SU-DHL-6 (cell line): ENCODE data around the gene CITED2.

ENCODE experiments used
- H2AFZ ChIP-seq: fragments of 200-600 bp; sonication (generic); 2 replicates; pipeline ENCODE4 v1.6.1; 2014; ENCODE audit warnings: low read depth, mild to moderate bottlenecking, moderate library complexity, mixed read lengths, antibody characterized with exemption, low read length; ENCODE audit not compliant: severe bottlenecking
- H3F3A ChIP-seq: fragments of 200-600 bp; shearing (Covaris generic); 2 replicates; pipeline ENCODE4 v1.6.0; 2016; ENCODE audit warnings: antibody characterized with exemption, mild to moderate bottlenecking; ENCODE audit not compliant: insufficient read depth
- H3K27ac ChIP-seq: fragments of 200-600 bp; sonication (generic); 2 replicates; pipeline ENCODE4 v1.5.1; 2016; ENCODE audit warnings: low read depth, mild to moderate bottlenecking, low read length, moderate library complexity, mixed read lengths
- H3K27me3 ChIP-seq: fragments of 200-600 bp; sonication (generic), shearing (Covaris generic); 2 replicates; pipeline ENCODE4 v1.6.0; 2014; ENCODE audit warnings: mild to moderate bottlenecking, low read length
- H3K36me3 ChIP-seq: fragments of 200-600 bp; sonication (generic); 2 replicates; pipeline ENCODE4 v1.6.1; 2014; ENCODE audit warnings: mild to moderate bottlenecking, low read length, mixed read lengths
- H3K4me2 ChIP-seq: fragments of 300-600, 200-600 bp; shearing (Covaris generic), sonication (generic); 2 replicates; pipeline ENCODE4 v1.6.0; 2014; ENCODE audit warnings: low read length, low read depth, mild to moderate bottlenecking; ENCODE audit not compliant: poor library complexity, severe bottlenecking
- H3K4me3 ChIP-seq: fragments of 200-600 bp; sonication (generic); 2 replicates; pipeline ENCODE4 v1.5.1; 2014; ENCODE audit warnings: antibody characterized with exemption, low read length, mild to moderate bottlenecking, mixed read lengths; ENCODE audit not compliant: insufficient read depth, poor library complexity, severe bottlenecking
- H3K79me2 ChIP-seq: fragments of 200-600 bp; sonication (generic); 2 replicates; pipeline ENCODE4 v1.6.1; 2014; ENCODE audit warnings: mild to moderate bottlenecking, low read length, moderate library complexity; ENCODE audit not compliant: insufficient read depth
- H3K9ac ChIP-seq: fragments of 200-600 bp; sonication (generic); 2 replicates; pipeline ENCODE4 v1.7.0; 2014; ENCODE audit warnings: mild to moderate bottlenecking, low read length
- H3K9me2 ChIP-seq: fragments of 200-600 bp; sonication (generic); replicated peaks from 2 replicates; pipeline ENCODE4 v1.6.1; 2014; ENCODE audit warnings: low read length; ENCODE audit not compliant: insufficient read depth
- H3K9me3 ChIP-seq: fragments of 200-600 bp; sonication (generic); 2 replicates; pipeline ENCODE4 v1.6.1; 2014; ENCODE audit warnings: low read length, mixed read lengths; ENCODE audit not compliant: insufficient read depth
- H4K20me1 ChIP-seq: fragments of 200-600 bp; sonication (generic); 2 replicates; pipeline ENCODE4 v1.6.1; 2014; ENCODE audit warnings: low read depth, mild to moderate bottlenecking, antibody characterized with exemption, low read length, moderate library complexity, mixed read lengths
- CTCF ChIP-seq: fragments of 200-600 bp; sonication (generic); IDR thresholded peaks from one replicate; pipeline ENCODE4 v1.5.1; 2017; ENCODE audit warnings: antibody characterized with exemption, mild to moderate bottlenecking, low read length, moderate library complexity; ENCODE audit not compliant: insufficient read depth, poor library complexity, severe bottlenecking
- EZH2phosphoT487 ChIP-seq: fragments of 200-600 bp; sonication (generic), shearing (Covaris generic); conservative IDR thresholded peaks from 2 replicates; pipeline ENCODE4 v1.6.1; 2018; ENCODE audit warnings: mild to moderate bottlenecking, antibody characterized with exemption, low read length, moderate library complexity, mixed read lengths

Gene CITED2

GRCh38 chr6:139395891-139396301, 21.4 kb upstream of the CITED2 start:
- H3K79me2 ChIP-seq = no peaks in the 10 kb centered on the region
- no peak overlapping the region for H2AFZ ChIP-seq
- TF ChIP-seq CTCF = no peak
- no peak for TF ChIP-seq EZH2phosphoT487
- H3K27me3 ChIP-seq = no peaks in the 10 kb centered on the region
- H3K4me3 ChIP-seq = no peak overlapping the region
- H3K36me3 ChIP-seq = no peaks in the 10 kb centered on the region
- no peaks in the 10 kb centered on the region for H3F3A ChIP-seq
- no peak overlapping the region for H3K9ac ChIP-seq
- no peak overlapping the region for H3K4me2 ChIP-seq
- no peaks in the 10 kb centered on the region for H3K9me2 ChIP-seq
- H3K27ac ChIP-seq = no peak overlapping the region
- no peaks in the 10 kb centered on the region for H3K9me3 ChIP-seq
- H4K20me1 ChIP-seq = no peaks in the 10 kb centered on the region

GRCh38 chr6:139395371-139395770, 20.9 kb upstream of the CITED2 start:
- no peak for TF ChIP-seq EZH2phosphoT487
- no peak for TF ChIP-seq CTCF
- Histone ChIP-seq H3K9me2 (no peaks in the 10 kb centered on the region), H3K9me3 (no peaks in the 10 kb centered on the region), H3K9ac (no peak overlapping the region), H3K27me3 (no peaks in the 10 kb centered on the region), H3K36me3 (no peaks in the 10 kb centered on the region), H3K79me2 (no peaks in the 10 kb centered on the region), H3F3A (no peaks in the 10 kb centered on the region), H4K20me1 (no peaks in the 10 kb centered on the region), H3K4me2 (no peak overlapping the region), H3K4me3 (no peak overlapping the region), H3K27ac (no peak overlapping the region), H2AFZ (no peak overlapping the region)

GRCh38 chr6:139394027-139394649, 19.7 kb upstream of the CITED2 start:
- H3K27me3 ChIP-seq = no peaks in the 10 kb centered on the region

More at GRCh38 chr6:139394027-139394649, 19.7 kb upstream of the CITED2 start:
- no peak overlapping the region for H3K27ac ChIP-seq
- no peaks in the 10 kb centered on the region for H3F3A ChIP-seq
- H3K9me2 ChIP-seq = no peaks in the 10 kb centered on the region
- no peak overlapping the region for H3K4me3 ChIP-seq
- no peaks in the 10 kb centered on the region for H3K79me2 ChIP-seq
- H4K20me1 ChIP-seq = no peaks in the 10 kb centered on the region
- no peak overlapping the region for H3K9ac ChIP-seq
- H3K9me3 ChIP-seq = no peaks in the 10 kb centered on the region
- no peak overlapping the region for H2AFZ ChIP-seq
- no peaks in the 10 kb centered on the region for H3K36me3 ChIP-seq
- TF ChIP-seq EZH2phosphoT487 (no peak), CTCF (no peak)
- H3K4me2 ChIP-seq = no peak overlapping the region
